SK-N-MC (cell line): ENCODE data around the gene EPB41L1.

ENCODE experiments used
- EZH2 ChIP-seq: fragments of 200-600 bp; sonication (generic); IDR thresholded peaks from one replicate; pipeline ENCODE4 v1.6.1; 2017; ENCODE audit warnings: antibody characterized with exemption
- POLR2AphosphoS5 ChIP-seq: IDR thresholded peaks from 2 replicates; pipeline ENCODE4 v1.6.1; 2012; ENCODE audit warnings: mild to moderate bottlenecking, low read depth, low read length, borderline replicate concordance

DNA sequence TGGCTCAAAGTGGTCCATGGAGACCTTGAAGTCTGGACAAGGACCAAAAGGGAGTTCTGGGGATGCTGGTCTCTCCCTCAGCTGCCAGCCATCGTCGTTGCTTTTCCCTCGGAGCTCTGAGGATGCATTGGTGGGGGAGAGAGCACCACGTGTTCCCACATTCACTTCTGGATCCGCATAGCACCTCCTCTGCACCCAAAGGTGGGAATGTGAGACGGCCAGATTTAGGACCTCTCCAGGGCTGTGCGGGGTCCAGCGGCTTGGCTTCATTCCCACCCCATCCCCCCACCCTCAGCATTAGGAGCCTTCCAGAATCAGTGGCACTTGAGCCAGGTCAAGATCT, 1.1 kb downstream of the EPB41L1 start:
- TF ChIP-seq EZH2 (no peak), POLR2AphosphoS5 (no peak)
